OCI-LY7 (cell line): ENCODE results near the gene STAT5A. TPM values are rescaled to one million over a fixed set of nuclear protein-coding genes. Genes with fewer than 3 reads are reported as not detected.

ENCODE experiments used
- BruUV-seq: library from RNA; stranded (reverse); fragments of 400-500 nt; replicated peaks from 2 replicates; lab custom pipeline; 2021; lab: Mats Ljungman, UMichigan
- CTCF ChIA-PET: fragments of 300-600 bp; sonication (Branson Sonifier 250); formaldehyde crosslinking; loops from one replicate; lab custom pipeline; 2022; ENCODE audit warnings: antibody characterized with exemption; ENCODE audit not compliant: unreplicated experiment; lab: Charles Lee
- POLR2A ChIA-PET: fragments of 300-600 bp; sonication (Branson Sonifier 250); formaldehyde crosslinking; loops from one replicate; lab custom pipeline; 2022; ENCODE audit warnings: antibody characterized with exemption; lab: Charles Lee
- DNase-seq: peaks from one replicate; pipeline ENCODE4 v3.0.0-alpha.2; 2015; ENCODE audit warnings: low spot score
- H2AFZ ChIP-seq: fragments of 200-600 bp; sonication (generic), shearing (Covaris generic); 2 replicates; pipeline ENCODE4 v1.6.1; 2014; ENCODE audit warnings: mild to moderate bottlenecking, antibody characterized with exemption, low read length, moderate library complexity
- H3K27ac ChIP-seq: fragments of 200-600 bp; sonication (generic); 2 replicates; pipeline ENCODE4 v1.5.1; 2014; ENCODE audit warnings: mixed run types, low read depth, mild to moderate bottlenecking, moderate library complexity, low read length, inconsistent platforms; ENCODE audit not compliant: poor library complexity, severe bottlenecking
- H3K36me3 ChIP-seq: fragments of 200-600 bp; sonication (generic); 2 replicates; pipeline ENCODE4 v1.6.1; 2014; ENCODE audit warnings: mild to moderate bottlenecking, antibody characterized with exemption, low read length, moderate library complexity, mixed read lengths; ENCODE audit not compliant: insufficient read depth
- H3K4me1 ChIP-seq: fragments of 200-600 bp; sonication (generic); 2 replicates; pipeline ENCODE4 v1.5.1; 2014; ENCODE audit warnings: mild to moderate bottlenecking, low read length; ENCODE audit not compliant: insufficient read depth, poor library complexity, severe bottlenecking
- H3K4me2 ChIP-seq: fragments of 200-600 bp; sonication (generic); 2 replicates; pipeline ENCODE4 v1.6.1; 2014; ENCODE audit warnings: mild to moderate bottlenecking, low read length
- H3K4me3 ChIP-seq: fragments of 200-600 bp; sonication (generic); 2 replicates; pipeline ENCODE4 v1.5.1; 2014; ENCODE audit warnings: mild to moderate bottlenecking, low read depth, low read length; ENCODE audit not compliant: poor library complexity, severe bottlenecking
- H3K79me2 ChIP-seq: fragments of 200-600 bp; sonication (generic); 2 replicates; pipeline ENCODE4 v1.6.1; 2016; ENCODE audit warnings: low read depth, mild to moderate bottlenecking, low read length, moderate library complexity, mixed read lengths; ENCODE audit not compliant: insufficient read depth
- H3K9me2 ChIP-seq: fragments of 200-600 bp; sonication (generic); 2 replicates; pipeline ENCODE4 v1.6.1; 2016; ENCODE audit warnings: mild to moderate bottlenecking, low read length, mixed read lengths; ENCODE audit not compliant: insufficient read depth
- H3K9me3 ChIP-seq: fragments of 200-600 bp; sonication (generic); 2 replicates; pipeline ENCODE4 v1.6.1; 2014; ENCODE audit warnings: mild to moderate bottlenecking, mixed run types, low read length, mixed read lengths
- H4K20me1 ChIP-seq: fragments of 200-600 bp; sonication (generic); 2 replicates; pipeline ENCODE4 v1.6.1; 2014; ENCODE audit warnings: mild to moderate bottlenecking, antibody characterized with exemption, low read length, moderate library complexity, mixed read lengths; ENCODE audit not compliant: insufficient read depth
- CTCF ChIP-seq: fragments of 200-600 bp; sonication (generic); conservative IDR thresholded peaks from 2 replicates; pipeline ENCODE4 v1.5.1; 2014; ENCODE audit warnings: mild to moderate bottlenecking, antibody characterized with exemption, low read length, moderate library complexity, mixed read lengths
- EZH2phosphoT487 ChIP-seq: fragments of 200-600 bp; sonication (generic); IDR thresholded peaks from 2 replicates; pipeline ENCODE4 v1.6.1; 2018; ENCODE audit warnings: low read depth, borderline replicate concordance, mild to moderate bottlenecking, mixed run types, antibody characterized with exemption, low read length, moderate library complexity, mixed read lengths
- intact Hi-C: fragments of 100-400 bp; cut with micrococcal nuclease; formaldehyde crosslinking; loops from one replicate; pipeline ENCODE4 v1.10.0; 2022; ENCODE audit not compliant: unreplicated experiment
- total RNA-seq, 2 experiments: library from RNA; depleted of rRNA in 1 of 2; stranded (reverse); fragments of >200 nt in 1 of 2; shearing (Covaris generic) in 1 of 2; gene quantifications; 2 replicates each; pipeline ENCODE4 v1.2.3, GENCODE V29; 2014 to 2022

Gene STAT5A
- total RNA-seq, 2 experiments from 2014 or later, result 1.9 to 7.9 TPM

DNA sequence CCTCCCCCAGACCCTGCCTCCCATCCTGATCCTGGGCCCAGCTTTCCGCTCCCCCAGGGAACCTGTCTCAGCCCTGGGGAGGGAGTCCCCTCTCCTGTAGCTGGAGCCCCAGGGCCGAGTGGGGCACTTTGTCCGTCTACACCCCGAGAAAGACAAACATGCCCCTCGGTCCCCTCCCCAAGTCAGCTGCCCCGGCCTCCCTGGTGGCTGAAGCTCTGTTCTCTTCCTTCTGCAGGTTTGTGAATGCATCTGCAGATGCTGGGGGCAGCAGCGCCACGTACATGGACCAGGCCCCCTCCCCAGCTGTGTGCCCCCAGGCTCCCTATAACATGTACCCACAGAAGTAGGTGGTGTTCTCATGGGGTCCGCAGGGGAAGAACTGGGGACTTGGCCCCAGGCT lies 20.8 kb downstream of the STAT5A start:
- DNase-seq, result no peak
- POLR2A ChIA-PET, result no interaction called here
- H3K4me2 ChIP-seq, result no peak overlapping the region
- no peak overlapping the region for H3K4me3 ChIP-seq
- CTCF ChIA-PET, result no interaction called here
- intact Hi-C loops, result no loop called here
- peaks cover 14% of the 10 kb centered on the region for H3K4me1 ChIP-seq
- H3K9me3 ChIP-seq, result no peaks in the 10 kb centered on the region
- no peaks in the 10 kb centered on the region for H3K79me2 ChIP-seq
- H3K9me2 ChIP-seq, result no peaks in the 10 kb centered on the region
- no peaks in the 10 kb centered on the region for H3K36me3 ChIP-seq
- no peaks in the 10 kb centered on the region for H4K20me1 ChIP-seq
- TF ChIP-seq CTCF (no peak), EZH2phosphoT487 (no peak)
- BruUV-seq, result no TSS peak
- H3K27ac ChIP-seq, result no peak overlapping the region
- no peak overlapping the region for H2AFZ ChIP-seq

DNA sequence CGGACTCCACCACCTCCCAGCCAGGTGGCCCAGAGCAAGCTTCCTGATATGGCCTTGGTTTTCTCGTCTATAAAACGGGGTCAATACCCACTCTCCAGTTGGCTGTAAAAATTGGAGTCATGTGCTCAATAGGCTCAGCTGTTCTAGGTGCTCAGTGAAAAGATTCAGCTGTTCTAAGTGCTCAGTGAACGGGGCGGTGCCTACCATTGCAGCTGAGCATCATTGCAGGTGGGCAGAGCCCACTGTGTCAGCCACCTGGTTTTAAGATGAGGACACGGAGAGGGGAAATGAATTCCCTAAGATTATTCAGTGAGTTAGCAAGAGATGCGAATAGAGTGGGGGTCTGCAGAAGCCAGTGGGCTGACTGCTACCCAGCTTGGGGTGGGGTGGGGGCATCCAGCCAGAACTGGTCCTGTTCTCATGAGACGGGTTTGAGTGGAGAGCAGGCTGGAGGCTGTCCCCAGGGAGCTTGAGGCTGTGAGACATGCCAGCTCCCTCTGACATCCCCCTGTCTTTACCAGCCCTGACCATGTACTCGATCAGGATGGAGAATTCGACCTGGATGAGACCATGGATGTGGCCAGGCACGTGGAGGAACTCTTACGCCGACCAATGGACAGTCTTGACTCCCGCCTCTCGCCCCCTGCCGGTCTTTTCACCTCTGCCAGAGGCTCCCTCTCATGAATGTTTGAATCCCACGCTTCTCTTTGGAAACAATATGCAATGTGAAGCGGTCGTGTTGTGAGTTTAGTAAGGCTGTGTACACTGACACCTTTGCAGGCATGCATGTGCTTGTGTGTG lies 21.9 kb downstream of the STAT5A start:
- Histone ChIP-seq H3K4me2 (no peak overlapping the region), H3K9me3 (no peaks in the 10 kb centered on the region), H3K79me2 (no peaks in the 10 kb centered on the region), H3K9me2 (no peaks in the 10 kb centered on the region), H4K20me1 (no peaks in the 10 kb centered on the region), H3K4me1 (peaks cover 24% of the 10 kb centered on the region), H3K27ac (no peak overlapping the region), H2AFZ (no peak overlapping the region), H3K36me3 (no peaks in the 10 kb centered on the region), H3K4me3 (no peak overlapping the region)
- POLR2A ChIA-PET, result no interaction called here
- TF ChIP-seq CTCF (no peak), EZH2phosphoT487 (no peak)
- no peak for DNase-seq
- intact Hi-C loops, result no loop called here
- BruUV-seq, result no TSS peak
- CTCF ChIA-PET, result no interaction called here

- H3K36me3 ChIP-seq, result no peaks in the 10 kb centered on the region
- H3K79me2 ChIP-seq, result no peaks in the 10 kb centered on the region
- no peak overlapping the region for H3K4me3 ChIP-seq
- no peak overlapping the region for H3K4me2 ChIP-seq
- no TSS peak for BruUV-seq
- no peak for DNase-seq
- H4K20me1 ChIP-seq, result no peaks in the 10 kb centered on the region
- H3K27ac ChIP-seq, result no peak overlapping the region
- no peak overlapping the region for H2AFZ ChIP-seq
- ChIA-PET CTCF (no interaction called here), POLR2A (no interaction called here)
- no peaks in the 10 kb centered on the region for H3K9me3 ChIP-seq
- intact Hi-C loops, result no loop called here
- TF ChIP-seq CTCF (no peak), EZH2phosphoT487 (no peak)
- H3K4me1 ChIP-seq, result peaks cover 30% of the 10 kb centered on the region
- no peaks in the 10 kb centered on the region for H3K9me2 ChIP-seq
Measured at GRCh38 chr17:42310787-42311215, 22.5 kb downstream of the STAT5A start.
